ENCODE results near the gene CTSA. TPM values are rescaled to one million over a fixed set of nuclear protein-coding genes. Genes with fewer than 3 reads are reported as not detected.

The CTSA gene
- total RNA-seq, 1 experiment from 2014 or later = 123 TPM

DNA sequence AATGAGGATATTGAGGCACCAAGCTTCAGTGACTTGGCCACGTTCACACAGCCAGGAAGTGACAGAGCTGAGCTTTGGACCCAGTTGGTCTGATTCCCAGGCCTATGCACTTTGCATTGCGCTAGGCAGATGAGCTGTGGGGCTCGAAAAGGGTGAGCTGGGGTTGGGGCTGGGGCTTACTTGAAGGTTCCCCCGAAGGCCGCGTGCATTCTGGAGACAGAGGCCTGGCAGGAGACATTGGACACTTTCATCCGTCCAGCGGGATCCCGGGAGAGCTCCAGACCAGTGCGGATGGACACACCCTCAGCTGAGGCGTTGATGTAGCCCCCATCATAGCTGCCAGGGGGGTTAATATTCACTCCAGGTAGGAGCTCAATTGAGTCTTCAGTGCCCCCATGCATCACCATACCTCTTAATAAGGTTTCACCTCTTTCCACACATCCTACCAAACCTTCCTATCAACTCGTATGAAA is 18.2 kb downstream of the CTSA start:
- in situ Hi-C loops (cut with HindIII; ENCODE audit: low pct_unique_long_range_greater_than_20kb, low sequenced_read_pairs) = no loop called here
- DNase-seq (ENCODE audit: low read depth) = no peak

GRCh38 chr20:45909817-45910669 is 18.9 kb downstream of the CTSA start:
- DNase-seq (ENCODE audit: low read depth) = no peak
- in situ Hi-C loops (cut with HindIII; ENCODE audit: low pct_unique_long_range_greater_than_20kb, low sequenced_read_pairs) = no loop called here

- in situ Hi-C loops (cut with HindIII; ENCODE audit: low pct_unique_long_range_greater_than_20kb, low sequenced_read_pairs) = no loop called here
- DNase-seq (ENCODE audit: low read depth) = peak; percentile 100
Measured at GRCh38 chr20:45910670-45911485, 19.7 kb downstream of the CTSA start.

- in situ Hi-C loops (cut with HindIII; ENCODE audit: low pct_unique_long_range_greater_than_20kb, low sequenced_read_pairs) = no loop called here
Measured at GRCh38 chr20:45911486-45912343, 20.6 kb downstream of the CTSA start, which contains the start of gene PLTP. TSS of gene PLTP (minus strand) at chr20:45912155. CDS start at chr20:45911452, 703 bp downstream.

GRCh38 chr20:45912344-45912682 is 21.2 kb downstream of the CTSA start:
- no peak for DNase-seq (ENCODE audit: low read depth)
- in situ Hi-C loops (cut with HindIII; ENCODE audit: low pct_unique_long_range_greater_than_20kb, low sequenced_read_pairs) = no loop called here

More at GRCh38 chr20:45911486-45912343, 20.6 kb downstream of the CTSA start, which contains the start of gene PLTP:
- DNase-seq (ENCODE audit: low read depth) = no peak

- in situ Hi-C loops (cut with HindIII; ENCODE audit: low pct_unique_long_range_greater_than_20kb, low sequenced_read_pairs) = no loop called here
- DNase-seq (ENCODE audit: low read depth) = no peak
Measured at GRCh38 chr20:45913116-45913515, 22.0 kb downstream of the CTSA start.

DNA sequence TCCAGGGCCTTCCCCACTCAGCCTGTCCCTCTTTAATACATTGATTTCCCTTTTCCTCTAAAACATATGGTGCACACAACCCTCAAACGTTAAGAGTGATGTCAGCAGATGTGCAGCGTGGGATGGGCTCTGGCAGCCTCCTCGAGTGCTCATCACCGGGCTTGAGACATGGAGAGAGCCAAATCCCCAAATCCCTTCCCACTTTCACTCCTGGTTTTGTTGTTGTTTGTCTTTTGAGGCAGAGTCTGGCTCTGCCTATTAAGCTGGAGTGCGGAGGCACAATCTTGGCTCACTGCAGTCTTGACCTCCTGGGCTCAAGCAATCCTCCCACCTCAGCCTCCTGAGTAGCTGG is 26.6 kb downstream of the CTSA start:
- in situ Hi-C loops (cut with HindIII; ENCODE audit: low pct_unique_long_range_greater_than_20kb, low sequenced_read_pairs) = no loop called here

GRCh38 chr20:45918182-45918737 is 27.1 kb downstream of the CTSA start:
- DNase-seq (ENCODE audit: low read depth) = no peak
- in situ Hi-C loops (cut with HindIII; ENCODE audit: low pct_unique_long_range_greater_than_20kb, low sequenced_read_pairs) = no loop called here

More for the DNA sequence above, 26.6 kb downstream of the CTSA start:
- DNase-seq (ENCODE audit: low read depth) = no peak

DNA sequence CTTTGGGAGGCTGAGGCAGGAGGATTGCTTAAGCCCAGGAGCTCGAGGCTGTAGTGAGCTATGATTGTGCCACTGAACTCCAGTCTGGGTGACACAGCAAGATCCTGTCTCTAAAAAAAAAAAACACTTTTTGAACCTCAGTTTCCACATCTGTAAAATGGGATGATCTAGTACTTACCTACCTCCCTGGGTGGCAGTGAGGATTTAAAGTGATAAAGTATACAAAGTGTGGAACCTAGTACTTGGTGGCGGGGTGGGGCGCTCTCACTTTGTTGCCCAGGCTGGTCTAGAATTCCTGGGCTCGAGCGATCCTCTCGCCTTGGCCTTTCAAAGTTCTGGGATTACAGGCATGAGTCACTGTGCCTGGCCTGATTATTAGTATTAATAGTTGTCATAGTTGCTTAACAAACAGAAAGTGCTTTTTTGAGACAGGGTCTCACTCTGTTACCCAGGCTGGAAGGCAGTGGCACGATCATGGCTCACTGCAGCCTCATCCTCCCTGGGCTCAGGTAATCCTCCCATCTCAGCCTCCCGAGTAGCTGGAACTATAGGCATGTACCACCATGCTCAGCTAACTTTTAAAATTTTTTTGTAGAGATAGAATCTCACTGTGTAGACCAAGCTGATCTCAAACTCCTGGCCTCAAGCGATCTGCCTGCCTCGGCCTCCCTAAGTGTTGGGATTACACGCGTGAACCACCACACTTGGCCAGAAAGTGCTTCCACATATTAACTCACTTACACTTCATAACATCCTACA is 27.8 kb downstream of the CTSA start:
- in situ Hi-C loops (cut with HindIII; ENCODE audit: low pct_unique_long_range_greater_than_20kb, low sequenced_read_pairs) = no loop called here
- no peak for DNase-seq (ENCODE audit: low read depth)

DNA sequence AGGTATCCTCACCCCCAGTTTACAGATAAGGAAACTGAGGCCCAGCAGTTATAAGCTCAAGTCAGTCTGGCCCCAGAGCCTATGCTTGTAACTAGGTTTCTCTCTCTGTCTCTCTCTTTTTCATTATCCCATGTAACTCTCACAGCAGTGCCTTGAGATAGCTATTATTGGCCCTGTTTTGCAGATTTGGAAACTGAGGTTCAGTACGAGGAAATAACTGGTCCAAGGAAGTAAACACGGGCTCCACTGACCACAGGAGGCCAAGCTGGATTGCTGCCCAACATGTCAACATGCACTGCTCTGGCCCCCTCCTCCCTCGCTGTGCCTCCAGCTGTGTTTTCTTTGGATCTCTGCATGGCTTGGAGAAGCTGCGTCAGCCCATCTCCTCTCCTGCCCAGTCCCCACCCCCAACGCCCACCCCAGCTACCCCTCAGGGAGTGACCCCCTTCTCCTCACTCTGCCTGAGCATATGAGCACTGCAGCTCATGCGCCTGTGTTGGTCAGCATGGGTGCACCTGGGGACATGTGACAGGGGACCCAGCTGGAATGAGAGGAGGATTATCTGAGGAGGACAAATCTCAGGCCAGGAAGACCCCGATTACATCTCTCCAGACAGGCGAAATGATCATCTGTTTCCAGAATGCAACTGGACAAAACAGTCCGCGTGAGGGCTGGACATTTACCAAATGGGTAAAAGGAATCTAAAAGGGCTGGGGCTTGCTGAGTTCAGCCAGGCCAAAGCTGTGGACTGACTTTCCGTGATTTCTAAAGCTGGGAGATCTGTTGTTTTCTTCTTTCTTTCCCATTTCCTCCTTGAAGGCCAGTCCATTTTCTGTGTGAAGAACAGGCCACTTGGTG is 28.6 kb downstream of the CTSA start:
- in situ Hi-C loops (cut with HindIII; ENCODE audit: low pct_unique_long_range_greater_than_20kb, low sequenced_read_pairs) = no loop called here
- DNase-seq (ENCODE audit: low read depth) = no peak

DNA sequence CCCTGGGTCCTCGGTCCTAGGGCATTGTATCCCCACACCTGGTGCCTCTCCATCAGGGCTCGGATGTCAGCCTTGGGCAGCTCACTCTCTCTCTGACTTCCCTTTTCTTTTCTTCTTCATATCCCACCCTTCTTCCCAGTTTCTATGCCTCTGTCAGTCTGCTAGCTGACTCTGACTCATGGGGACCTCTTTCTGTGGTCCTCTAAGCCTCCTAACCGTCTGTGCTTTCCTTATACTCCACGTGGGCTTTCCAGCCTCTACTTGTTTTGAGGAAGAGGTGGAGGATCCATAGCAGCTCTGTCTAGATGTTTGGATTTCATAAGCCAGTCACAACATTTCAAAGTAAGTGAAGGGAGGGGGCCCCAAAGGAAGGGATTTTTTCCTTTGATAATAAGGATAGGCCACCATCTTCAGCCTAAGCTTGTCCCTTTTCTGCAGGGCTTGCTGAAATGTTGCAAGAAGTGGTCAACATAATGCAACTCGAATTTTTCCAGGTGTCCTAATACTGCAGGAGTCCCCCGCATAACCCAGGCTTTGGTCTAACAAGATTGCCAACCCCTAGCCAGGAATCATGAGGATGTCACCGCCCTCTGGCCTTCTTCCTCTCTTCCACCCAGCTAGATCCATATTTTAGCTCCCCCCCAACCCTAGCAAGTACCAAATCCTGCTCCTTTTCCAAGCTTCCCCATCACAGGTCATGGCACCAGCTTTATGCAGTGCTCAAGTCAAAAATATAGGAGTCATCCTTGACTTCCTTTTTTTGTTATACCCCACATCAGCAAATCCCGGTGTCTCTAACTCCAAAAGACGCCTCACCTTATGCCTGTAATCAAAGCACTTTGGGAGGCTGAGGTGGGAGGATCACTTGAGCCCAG is 29.6 kb downstream of the CTSA start:
- DNase-seq (ENCODE audit: low read depth) = no peak
- in situ Hi-C loops (cut with HindIII; ENCODE audit: low pct_unique_long_range_greater_than_20kb, low sequenced_read_pairs) = no loop called here

DNA sequence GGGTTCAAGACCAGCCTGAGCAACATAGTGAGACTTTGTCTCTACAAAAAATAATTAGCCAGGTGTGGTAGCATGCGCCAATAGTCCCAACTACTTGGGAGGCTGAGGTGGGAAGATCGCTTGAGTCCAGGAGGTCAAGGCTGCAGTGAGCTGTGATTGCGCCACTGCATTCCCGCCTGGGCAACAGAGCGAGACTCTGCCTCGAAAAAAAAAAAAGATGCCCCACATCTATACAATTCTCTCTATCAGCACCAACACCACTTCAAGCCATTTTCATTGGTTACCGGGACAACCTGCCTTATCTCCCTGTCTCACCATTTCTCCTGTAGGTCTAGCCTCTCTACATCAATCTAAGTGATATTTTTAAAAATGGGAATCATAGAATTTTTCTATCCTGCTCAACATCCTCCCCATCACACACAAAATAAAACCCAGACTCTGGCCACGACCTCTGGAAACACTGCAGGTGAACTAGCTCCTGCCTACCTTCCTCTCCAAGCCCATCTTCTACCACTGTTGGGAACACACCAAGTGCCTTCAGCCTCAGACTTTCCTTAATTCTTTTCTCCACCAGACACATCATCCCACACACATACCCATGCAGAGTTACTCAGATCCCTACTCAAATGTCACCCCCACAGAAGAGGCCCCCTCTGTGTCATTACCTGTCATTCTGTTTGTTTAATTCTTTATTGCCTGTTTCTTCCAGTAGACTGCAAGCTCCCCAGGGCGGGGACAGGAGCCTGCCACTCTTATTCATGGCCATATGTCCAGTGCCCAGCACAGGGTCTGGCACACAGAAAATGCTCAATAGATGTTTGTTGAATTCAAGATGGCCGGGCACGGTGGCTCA is 30.4 kb downstream of the CTSA start:
- no peak for DNase-seq (ENCODE audit: low read depth)
- in situ Hi-C loops (cut with HindIII; ENCODE audit: low pct_unique_long_range_greater_than_20kb, low sequenced_read_pairs) = no loop called here

DNA sequence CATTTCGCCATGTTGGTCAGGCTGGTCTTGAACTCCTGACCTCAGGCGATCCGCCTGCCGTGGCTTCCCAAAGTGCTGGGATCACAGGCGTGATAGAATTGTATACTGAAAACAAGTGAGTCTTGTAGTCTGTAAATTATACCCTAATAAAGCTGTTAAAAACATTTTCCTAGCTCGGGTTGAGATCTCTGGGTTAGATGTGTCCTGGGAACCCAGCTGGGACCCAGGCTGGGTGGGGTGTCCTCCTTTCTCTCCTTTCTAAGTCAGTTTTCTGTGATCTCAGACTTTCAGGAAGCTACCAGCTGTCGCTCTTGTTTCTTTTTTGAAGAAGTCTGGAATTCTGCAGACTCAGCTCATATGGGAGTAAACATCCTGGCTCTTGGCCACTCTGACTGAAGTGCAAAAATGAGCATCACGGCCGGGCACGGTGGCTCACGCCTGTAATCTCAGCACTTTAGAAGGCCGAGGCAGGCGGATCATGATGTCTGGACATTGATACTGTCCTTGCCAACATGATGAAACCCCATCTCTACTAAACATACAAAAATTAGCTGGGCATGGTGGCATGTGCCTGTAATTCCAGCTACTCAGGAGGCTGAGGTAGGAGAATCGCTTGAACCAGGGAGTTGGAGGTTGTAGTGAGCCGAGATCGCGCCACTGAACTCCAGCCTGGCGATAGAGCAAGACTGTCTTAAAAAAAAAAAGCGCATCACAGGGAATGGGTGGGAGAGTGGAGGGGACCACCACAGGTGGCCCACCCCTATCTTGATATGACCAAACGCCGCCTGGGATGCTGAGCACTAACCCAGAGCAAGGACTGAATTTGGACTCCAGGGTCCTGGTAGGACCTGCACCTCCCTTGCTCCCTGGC is 33.5 kb downstream of the CTSA start:
- in situ Hi-C loops (cut with HindIII; ENCODE audit: low pct_unique_long_range_greater_than_20kb, low sequenced_read_pairs) = no loop called here
- no peak for DNase-seq (ENCODE audit: low read depth)

DNA sequence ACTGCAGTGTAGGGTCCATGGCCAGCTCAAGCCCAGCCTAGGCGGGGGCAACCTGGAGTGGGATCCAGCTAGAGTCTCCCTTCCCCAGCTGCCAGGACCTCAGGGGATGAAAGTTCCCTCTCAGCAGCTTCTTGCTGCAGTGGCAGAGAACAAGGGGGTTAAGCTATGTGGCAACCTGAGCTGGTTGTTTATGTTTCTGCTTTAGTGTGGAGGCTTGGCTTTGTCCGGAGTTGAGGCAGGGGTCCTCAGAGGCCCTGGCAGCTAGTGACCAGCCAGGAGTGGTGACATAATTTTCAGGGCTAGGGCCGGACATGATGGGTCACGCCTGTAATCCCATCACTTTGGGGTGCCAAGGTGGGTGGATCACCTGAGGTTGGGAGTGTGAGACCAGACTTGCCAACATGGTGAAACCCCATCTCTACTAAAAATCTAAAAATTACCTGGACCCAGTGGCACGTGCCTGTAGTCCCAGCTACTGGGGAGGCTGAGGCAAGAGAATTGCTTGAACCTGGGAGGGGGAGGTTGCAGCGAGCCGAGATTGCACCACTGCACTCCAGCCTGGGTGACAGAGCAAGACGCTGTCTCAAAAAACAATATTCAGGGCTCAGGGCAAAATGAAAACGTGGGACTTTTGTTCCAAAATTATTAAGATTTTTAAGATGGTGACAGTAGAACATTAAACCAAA is 34.8 kb downstream of the CTSA start:
- no peak for DNase-seq (ENCODE audit: low read depth)
- in situ Hi-C loops (cut with HindIII; ENCODE audit: low pct_unique_long_range_greater_than_20kb, low sequenced_read_pairs) = no loop called here
